GM19397 (cell line): ENCODE measurements around the gene RO60.
"Not testable (repeated sequence)": the region's sequence is repeated elsewhere in the genome, so short reads cannot be mapped to it uniquely, and the experiment has no call there.

ENCODE experiments used
- ATAC-seq: cut with Tn5 transposase; IDR thresholded peaks from one replicate; pipeline ENCODE4 v1.9.1; 2021; ENCODE audit warnings: mild to moderate bottlenecking, moderate library complexity; ENCODE audit not compliant: unreplicated experiment

Gene RO60

DNA sequence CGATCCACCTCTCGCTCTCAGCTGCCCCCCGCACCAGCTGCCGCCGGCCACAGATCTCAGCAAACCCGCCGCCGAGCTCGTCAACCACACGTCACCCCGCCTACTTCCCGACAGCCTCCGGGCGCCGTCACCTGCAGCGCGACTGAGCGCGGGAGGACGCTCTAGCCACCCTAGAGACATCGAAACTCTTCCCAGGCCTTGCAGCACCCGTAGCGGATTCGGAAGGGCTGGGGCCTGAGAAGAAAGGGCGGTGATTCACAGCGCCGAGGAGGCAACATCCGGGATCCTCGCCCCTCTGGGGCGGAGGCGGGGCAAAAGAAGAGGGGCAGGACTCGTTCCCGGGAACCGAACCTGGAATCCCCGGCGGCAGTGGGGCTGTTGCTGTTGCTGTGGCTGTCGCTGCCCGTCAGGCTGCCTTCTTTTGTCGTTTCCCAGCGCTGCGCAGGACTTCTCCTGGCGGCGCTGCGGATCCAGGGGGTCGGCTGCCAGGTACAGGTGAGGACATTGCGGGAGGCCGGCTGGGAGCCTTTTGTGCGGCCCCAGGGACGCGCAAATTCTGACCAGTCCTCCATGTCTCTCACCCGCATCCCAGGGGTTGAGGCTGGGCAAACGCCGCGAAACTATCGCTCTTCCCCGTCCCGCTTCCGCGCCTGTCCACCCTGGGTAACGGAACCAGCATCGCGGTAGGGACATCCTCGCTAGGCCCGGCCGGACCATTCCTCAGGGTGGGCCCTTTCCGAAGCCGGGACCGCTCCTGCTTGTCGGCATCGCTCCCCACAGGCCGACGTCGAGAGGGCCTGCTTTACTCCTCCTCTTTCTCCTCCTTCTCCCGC, at the start of gene RO60, which contains the start of gene UCHL5:
RO60 (plus strand) TSS at position 331 of the 833 bp plus-strand sequence. CDS start 9,443 bp downstream, outside the sequence.
UCHL5 (minus strand) TSS at position 79 of the 833 bp plus-strand sequence. CDS start 100 bp downstream, outside the sequence.
- ATAC-seq = peak; percentile 94

DNA sequence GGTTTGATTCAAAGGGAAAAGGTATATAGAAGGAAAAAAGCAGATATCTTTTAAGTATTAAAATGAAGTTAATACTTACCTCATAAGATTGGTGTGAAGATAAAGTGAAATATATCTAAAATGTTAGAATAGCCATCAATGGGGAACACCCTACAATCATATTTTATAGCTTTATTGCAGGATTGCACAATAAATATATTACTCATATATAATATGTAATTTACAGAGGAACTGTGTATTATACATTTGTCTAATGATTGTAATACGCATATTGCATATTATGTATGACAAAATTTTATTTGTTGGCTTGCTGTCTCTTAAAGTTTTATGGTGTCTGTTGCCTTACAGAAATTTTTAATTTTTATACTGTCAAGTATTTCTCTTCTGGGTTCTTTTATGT, 48.0 kb upstream of the RO60 start:
- ATAC-seq = no peak

- no peak for ATAC-seq
Measured at GRCh38 chr1:193013005-193013404, 46.4 kb upstream of the RO60 start.

DNA sequence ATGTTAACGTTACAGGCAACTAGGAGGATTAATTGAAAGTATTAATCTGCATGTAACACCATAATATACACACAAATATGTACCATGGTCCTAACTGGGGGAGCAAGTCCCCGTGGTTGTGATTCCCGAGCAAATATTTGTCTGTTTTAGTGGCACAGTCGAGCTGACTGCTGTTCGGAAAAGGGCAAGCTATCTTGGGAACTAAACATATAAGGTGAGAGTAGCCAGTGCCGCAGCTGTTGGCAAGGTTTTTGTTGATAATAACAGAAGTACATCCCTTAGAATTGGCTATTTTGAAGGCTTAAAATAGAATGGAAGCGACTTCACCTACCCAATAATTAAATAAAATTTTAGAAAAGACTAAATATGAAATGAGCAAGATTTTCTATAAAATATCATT, 45.7 kb upstream of the RO60 start:
- no peak for ATAC-seq

GRCh38 chr1:193014400-193014799, 45.0 kb upstream of the RO60 start:
- ATAC-seq = no peak

DNA sequence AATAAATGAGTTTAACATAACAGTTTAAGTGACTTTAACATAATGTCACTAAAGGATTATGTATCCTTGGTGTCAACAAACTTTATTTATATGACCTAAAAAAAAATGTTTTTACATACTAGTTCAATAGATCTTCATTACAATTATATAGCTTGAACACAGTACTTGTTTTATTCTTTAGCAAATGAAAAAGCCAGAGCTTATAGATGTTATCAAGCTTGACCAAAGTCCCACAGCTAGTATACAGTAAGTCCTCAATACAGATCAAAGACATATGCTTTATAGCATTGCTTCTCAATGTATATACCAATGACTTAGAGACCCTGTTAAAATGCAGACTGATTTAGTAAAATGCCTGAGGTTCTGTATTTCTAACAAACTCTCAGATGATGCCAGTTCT, 42.6 kb upstream of the RO60 start:
- no peak for ATAC-seq

- ATAC-seq = peak; percentile 69
Measured at GRCh38 chr1:193019442-193020026, 39.9 kb upstream of the RO60 start.

DNA sequence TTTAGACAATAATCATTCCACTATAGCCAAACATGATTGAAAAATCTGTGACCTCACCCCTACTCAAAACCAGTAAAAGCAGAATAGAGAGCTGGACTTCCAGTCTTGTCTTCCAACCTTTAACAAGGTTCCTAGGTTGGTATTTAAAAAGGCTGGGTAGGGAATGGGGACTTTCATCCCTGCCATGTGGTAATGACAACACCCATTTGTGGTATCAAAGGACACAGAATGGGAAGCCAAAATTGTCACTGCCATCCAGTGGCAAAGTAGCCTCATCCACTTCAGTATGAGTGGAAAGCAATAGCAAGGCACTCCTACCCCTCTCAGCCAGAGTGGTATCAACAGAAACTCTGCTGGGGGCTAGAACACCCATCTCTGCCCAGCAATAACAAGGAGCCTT, 34.2 kb upstream of the RO60 start:
- no peak for ATAC-seq

- ATAC-seq = no peak
Measured at GRCh38 chr1:193030280-193030679, 29.1 kb upstream of the RO60 start.

DNA sequence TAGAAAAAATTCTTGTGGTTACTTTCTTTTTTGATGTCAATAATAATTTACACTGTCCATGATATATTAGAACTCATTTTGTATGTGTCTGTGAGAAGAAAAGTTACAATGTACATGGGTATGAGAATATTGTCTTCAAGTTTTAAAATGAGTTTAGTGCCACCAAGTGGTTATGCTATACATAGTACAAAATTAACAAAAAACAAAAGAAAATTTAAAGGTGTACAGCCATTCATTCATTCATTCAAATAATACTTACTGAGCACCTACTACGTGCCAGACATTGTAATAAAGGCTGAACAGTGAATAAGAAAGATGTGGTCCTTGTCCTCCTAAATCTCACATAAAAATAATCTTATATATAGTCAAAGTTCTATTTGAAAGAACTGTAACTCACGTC, 28.0 kb upstream of the RO60 start:
- ATAC-seq = no peak

DNA sequence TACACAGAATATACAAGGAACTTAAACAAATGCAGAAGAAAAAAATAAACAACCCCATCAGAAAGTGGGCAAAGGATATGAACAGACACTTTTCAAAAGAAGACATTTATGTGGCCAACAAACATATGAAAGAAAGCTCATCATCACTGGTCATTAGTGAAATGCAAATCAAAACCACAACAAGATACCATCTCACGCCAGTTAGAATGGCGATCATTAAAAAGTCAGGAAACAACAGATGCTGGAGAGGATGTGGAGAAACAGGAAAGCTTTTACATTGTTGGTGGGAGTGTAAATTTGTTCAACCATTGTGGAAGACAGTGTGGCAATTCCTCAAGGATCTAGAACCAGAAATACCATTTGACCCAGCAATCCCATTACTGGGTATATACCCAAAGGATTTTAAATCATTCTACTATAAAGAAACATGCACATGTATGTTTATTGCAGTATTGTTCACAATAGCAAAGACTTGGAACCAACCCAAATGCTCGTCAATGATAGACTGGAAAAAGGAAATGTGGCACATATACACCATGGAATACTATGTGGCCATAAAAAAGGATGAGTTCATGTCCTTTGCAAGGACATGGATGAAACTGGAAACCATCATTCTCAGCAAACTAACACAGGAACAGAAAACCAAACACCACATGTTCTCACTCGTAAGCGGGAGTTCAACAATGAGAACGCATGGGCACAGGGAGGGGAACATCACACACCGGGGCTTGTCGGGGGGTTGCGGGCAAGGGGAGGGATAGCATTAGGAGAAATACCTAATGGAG, 26.6 kb upstream of the RO60 start:
- not testable (repeated sequence) for ATAC-seq

DNA sequence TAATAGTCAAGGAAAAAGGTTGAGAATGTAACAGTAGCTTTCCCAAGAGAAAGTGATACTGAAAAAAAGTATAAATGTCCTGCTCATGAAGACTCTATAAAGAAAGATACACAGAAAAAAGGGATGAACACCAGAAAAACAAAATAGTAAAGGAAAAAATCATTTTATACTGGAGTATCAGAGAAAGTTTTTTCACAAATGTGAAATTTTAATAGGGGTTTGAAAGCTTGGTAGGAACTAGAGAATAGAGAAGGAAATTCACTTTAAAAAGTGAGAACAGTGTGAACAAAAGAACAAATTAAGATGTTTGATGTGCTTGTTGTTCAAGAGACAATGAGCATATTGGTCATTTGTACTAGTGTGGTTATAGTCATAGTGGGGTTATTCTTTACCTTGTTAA, 25.8 kb upstream of the RO60 start:
- no peak for ATAC-seq

DNA sequence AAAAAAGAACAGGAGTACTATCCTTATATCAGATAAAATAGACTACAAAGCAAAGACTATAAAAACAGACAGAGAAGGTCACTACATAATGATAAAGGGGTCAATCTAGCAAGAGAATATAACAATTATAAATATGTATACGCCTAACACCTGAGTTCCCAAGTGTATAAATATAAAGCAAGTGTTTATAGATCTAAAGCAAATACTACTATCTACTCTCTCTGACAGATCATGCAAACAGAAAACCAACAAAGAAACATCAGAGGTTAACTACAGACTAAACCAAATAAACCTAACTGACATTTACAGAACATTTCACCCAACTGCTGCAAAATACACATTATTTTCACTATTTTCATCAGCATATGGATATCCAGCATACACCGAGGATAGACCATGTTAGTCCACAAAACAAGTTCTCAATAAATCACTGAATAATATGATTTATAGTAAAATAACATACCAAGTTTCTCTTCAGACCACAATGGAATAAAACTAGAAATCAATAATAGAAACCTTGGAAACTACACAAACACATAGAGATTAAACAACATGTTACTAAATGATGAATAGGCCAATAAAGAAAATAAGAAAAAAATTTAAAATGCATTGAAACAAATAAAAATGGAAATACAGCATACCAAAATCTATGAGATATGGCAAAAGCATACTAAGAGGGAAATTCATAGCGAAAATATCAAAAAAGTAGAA, 22.9 kb upstream of the RO60 start:
- ATAC-seq = no peak

DNA sequence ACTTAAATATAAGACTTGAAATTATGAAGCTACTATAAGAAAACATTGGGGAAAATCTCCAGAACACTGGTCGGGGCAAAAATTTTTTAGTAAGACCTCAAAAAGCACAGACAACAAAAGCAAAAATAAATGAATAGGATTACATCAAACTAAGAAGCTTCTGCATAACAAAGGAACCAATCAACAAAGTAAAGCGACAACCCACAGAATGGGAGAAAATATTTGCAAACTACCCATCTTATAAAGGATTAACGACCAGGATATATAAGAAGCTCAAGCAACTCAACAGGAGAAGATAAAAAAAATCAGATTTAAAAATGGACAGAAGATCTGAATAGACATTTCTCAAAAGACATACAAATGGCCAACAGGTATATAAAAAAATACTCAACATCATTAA, 19.4 kb upstream of the RO60 start:
- no peak for ATAC-seq

DNA sequence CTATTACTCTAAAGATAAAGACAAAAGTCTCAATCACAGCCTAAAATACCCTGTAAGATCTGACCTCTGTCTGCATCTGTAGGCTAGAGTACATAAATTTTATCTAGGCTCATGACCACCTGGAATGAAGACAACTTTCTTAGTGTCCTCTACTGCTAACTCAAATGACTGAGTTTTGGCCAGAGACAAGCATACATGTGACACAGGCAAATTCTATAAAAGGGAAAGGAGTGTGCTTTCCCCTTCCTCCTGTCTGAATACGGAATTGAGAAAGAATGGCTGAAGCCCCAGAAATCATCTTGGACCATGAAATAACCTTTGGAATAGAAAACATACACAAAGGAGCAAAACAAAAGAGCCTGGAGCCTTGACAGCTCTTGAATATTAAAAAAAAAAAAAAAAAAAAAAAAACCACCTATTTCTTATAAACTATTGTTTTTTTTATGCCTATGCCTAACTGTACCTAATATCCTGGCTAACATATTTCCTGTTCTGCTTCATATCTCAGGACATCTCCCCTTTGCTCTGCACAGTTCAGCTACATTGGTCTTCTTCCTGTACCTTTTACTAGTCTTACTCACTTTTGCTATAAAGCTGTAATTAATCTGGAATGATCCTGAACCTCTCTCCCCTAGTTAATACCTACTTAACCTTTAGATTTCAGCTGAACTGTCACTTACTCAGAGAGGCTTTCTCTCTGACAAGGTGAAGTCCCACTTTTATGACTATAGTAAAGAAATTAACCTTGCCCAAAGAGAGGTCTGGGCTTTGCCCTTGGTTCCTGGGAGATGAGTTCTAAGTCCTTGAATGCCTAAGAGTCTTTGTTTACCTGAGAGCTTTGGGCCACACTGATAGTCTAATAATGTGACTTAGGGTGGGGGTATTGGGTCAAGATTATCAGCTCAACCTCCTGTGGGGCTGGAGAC, 16.4 kb upstream of the RO60 start:
- ATAC-seq = no peak

- ATAC-seq = not testable (repeated sequence)
Measured at GRCh38 chr1:193048913-193049312, 10.5 kb upstream of the RO60 start.

DNA sequence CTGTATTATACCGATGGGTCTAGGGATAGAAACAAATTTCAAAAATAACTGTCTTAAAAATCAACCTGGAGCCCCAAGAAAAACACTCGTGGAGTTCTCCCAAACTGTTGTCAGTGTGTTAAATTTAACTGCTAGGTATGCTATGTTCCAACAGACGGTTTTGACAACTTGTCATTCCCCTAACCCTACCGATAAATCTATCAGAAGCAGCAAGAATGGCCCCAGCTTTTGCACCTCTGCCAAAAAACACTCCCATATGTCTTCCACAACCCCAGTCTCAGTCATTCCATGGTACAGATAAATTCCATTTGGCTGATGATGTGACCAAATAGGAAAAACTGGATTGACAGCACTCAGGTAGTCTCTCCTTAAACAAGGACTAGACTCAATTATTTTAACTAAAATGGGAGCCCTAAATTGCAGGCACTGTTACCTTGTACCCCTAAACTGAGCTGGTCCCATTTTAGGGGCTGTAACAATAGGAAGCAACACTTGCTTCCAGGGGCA, 5.2 kb upstream of the RO60 start:
- ATAC-seq = no peak

DNA sequence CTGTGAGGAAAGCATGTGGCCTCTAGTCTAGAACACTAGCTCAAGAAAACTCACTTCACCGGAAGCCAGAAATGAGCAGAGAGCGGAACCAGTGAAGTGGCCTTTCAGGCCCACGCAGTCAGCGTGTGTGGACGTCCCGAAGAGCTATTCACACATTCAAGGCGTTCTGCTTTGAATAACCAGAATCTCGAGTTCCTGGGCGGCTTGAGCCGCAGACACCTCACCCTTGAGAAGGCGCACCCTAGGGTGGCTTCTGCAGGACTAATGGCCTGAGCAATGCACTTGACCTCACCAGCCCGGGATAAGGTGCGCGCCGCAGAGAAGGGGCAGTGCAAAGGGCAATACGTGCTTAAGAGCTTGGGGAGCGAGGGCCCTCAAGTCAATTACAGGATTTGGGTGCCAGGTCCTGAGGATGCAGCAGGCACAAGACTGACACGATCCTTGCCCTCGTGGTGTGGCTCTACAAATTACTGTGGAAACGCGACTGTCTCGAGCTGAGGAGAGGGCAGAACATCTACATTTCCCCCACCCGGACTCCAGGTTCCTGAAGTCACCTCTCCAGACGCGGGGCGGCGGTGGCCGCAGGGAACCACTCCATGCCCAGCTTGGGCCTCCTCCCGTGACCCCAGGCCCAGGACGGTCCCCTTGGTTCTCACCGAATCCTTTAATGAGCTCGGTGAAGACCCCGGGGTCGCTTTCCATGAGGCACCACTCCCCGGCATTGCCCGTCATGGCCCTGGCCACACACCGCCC, 707 bp upstream of the RO60 start:
- peak; percentile 40 for ATAC-seq

DNA sequence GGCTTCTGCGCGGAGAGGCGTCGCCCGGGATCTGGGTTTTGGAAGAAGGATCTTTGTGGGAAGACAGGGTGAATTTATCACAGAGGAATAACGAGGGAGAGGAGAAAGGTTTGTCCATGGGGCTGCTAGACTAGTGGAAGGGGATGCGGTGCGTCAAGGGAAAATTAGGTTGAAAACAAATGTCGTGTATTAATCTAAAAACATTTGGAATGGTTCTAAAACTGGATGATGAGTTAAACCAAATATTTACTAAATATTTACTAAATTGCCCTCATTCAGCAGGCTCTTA, 647 bp downstream of the RO60 start:
- ATAC-seq = no peak
